Right hindlimb (tissue), 1 donor: Measurements from ENCODE around the gene GNAT1.
"Not testable (repeated sequence)": the region's sequence is repeated elsewhere in the genome, so short reads cannot be mapped to it uniquely, and the experiment has no call there.

Experiments
- DNase-seq: peaks from one replicate; pipeline ENCODE4 v3.0.0-alpha.2; 2018

Gene GNAT1

DNA sequence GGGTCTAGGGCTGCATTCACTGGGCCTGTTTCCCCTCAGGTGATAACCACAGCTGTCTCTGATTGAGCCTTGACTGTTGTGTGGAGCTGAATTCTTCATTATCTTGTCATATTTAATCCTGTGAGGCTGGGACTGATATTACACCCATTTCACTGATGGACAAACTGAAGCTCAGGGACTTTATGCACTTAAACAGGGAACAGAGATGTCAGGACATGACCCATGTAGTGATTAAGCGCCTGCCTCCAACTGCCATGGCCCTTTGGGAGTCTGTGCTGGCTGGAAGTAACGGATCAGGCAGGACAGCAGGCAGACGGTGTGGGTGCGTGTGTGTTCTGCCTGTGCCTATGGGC, 52.1 kb downstream of the GNAT1 start:
- DNase-seq = no peak

GRCh38 chr3:50244813-50245212, 53.4 kb downstream of the GNAT1 start:
- not testable (repeated sequence) for DNase-seq

DNA sequence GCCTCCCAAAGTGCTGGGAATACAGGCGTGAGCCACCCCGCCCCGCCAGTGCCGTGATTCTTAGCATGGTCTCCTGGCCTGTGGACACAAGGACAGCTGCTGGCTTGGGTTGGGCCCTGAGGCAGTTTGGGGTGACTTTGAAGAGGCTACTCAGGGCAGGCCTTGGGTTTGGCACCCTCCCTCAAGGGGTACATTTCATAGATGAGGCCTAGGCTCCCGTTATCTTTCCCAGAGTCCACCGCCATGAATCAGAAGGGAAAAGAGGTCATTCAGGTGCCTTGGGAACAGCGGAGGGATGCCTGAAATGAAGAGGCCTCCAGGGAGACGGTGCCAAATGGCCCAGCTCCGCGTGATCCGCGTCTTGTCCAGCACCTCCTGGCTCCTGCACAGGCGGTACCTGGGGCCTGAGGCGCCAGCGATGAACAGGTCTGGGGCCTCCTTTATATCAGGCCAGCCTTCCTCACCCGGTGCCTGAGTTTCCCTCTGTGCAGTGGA, 53.9 kb downstream of the GNAT1 start:
- no peak for DNase-seq

DNA sequence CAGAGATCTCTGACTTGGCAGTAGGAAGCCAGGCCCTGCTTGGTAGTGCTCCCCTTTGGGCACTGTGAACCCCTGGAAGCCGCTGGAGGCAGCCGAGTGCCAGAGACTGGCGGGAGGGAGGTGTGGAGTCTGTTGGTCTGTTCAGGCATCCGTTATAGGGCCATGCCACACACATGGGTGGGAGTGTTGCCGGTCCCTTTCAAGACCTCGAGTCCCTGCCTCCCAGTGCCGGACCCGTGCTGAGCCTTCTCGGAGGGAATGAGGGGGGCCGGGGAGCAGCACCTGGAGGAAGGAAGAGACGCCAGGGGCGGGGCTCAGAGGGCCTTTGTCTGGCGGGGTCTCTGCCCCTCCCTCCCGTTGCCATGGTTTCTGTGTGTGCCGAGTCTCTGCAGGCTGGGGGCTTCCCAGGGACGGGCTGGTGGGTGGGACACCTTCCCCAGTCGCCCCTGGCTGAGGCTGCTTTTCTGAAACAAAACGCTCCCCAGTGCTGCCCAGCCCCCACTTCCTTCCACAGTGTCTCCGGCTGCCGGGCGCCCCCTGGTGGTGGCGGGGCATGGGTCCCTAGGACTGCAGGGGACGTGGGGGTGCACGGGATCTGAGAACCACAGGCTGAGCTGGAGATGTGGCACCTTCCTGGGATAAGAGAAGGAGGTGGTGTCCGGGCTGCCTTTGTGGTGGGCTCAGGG, 54.6 kb downstream of the GNAT1 start:
- DNase-seq = peak; percentile 94

GRCh38 chr3:50246517-50246954, 55.1 kb downstream of the GNAT1 start:
- DNase-seq = peak; percentile 82
